ENCODE results near the gene SLAMF6. TPM values are rescaled to one million over a fixed set of nuclear protein-coding genes. Genes with fewer than 3 reads are reported as not detected.

Gene SLAMF6
- total and polyA plus RNA-seq, 2 donors (not counting 1 experiment from before 2014, with no cell fraction given) = not detected

GRCh38 chr1:160438317-160438918 lies 84.6 kb downstream of the SLAMF6 start:
- Histone ChIP-seq H3K9ac (ENCODE audit: insufficient read depth, low read length) (no peak overlapping the region), H2AFZ (ENCODE audit: low read length) (no peak overlapping the region), H3K4me3 (replicated peaks in 1 of 4; ENCODE audit: control extremely low read depth in 1 of 4, insufficient read depth in 1 of 4, low read depth in 3 of 4, low read length in 4 of 4) (no peak overlapping the region), H4K20me1 (ENCODE audit: control insufficient read depth, extremely low read depth, insufficient read depth, low read length) (no peaks in the 10 kb centered on the region), H3K4me1 (ENCODE audit: control insufficient read depth, extremely low read depth, insufficient read depth, low read length) (no peaks in the 10 kb centered on the region), H3K79me2 (ENCODE audit: control insufficient read depth, insufficient read depth, low read length) (no peaks in the 10 kb centered on the region), H3K27me3 (ENCODE audit: control insufficient read depth, insufficient read depth, low read length) (no peaks in the 10 kb centered on the region), H3K4me2 (ENCODE audit: extremely low read depth, insufficient read depth, low read length) (no peak overlapping the region), H3K27ac (ENCODE audit: insufficient read depth, low read length) (no peak overlapping the region), H3K36me3 (ENCODE audit: control insufficient read depth, insufficient read depth, low read length) (no peaks in the 10 kb centered on the region), H3K9me3 (ENCODE audit: control insufficient read depth, insufficient read depth, low read depth, low read length) (no peaks in the 10 kb centered on the region)
- TF ChIP-seq CTCF (conservative IDR thresholded peaks at IDR 0.05 in 1 of 2, IDR thresholded peaks at IDR 0.05 in 1 of 2; ENCODE audit: low read depth in 1 of 2, low read length in 2 of 2) (no peak), EZH2 (IDR thresholded peaks at IDR 0.05; ENCODE audit: low read length, missing control alignments) (no peak)
- no peak for DNase-seq (ENCODE audit: low read depth in 2 of 2)

GRCh38 chr1:160437432-160438316 lies 85.4 kb downstream of the SLAMF6 start:
- no peak overlapping the region for H3K4me2 ChIP-seq (ENCODE audit: extremely low read depth, insufficient read depth, low read length)
- no peaks in the 10 kb centered on the region for H4K20me1 ChIP-seq (ENCODE audit: control insufficient read depth, extremely low read depth, insufficient read depth, low read length)
- no peak for TF ChIP-seq EZH2 (IDR thresholded peaks at IDR 0.05; ENCODE audit: low read length, missing control alignments)
- no peak for TF ChIP-seq CTCF (conservative IDR thresholded peaks at IDR 0.05 in 1 of 2, IDR thresholded peaks at IDR 0.05 in 1 of 2; ENCODE audit: low read depth in 1 of 2, low read length in 2 of 2)
- no peak overlapping the region for H2AFZ ChIP-seq (ENCODE audit: low read length)
- H3K36me3 ChIP-seq (ENCODE audit: control insufficient read depth, insufficient read depth, low read length) = no peaks in the 10 kb centered on the region
- no peaks in the 10 kb centered on the region for H3K27me3 ChIP-seq (ENCODE audit: control insufficient read depth, insufficient read depth, low read length)
- H3K4me1 ChIP-seq (ENCODE audit: control insufficient read depth, extremely low read depth, insufficient read depth, low read length) = no peaks in the 10 kb centered on the region
- no peaks in the 10 kb centered on the region for H3K9me3 ChIP-seq (ENCODE audit: control insufficient read depth, insufficient read depth, low read depth, low read length)
- peak in 1 of 2 donors; percentile 5 for DNase-seq (ENCODE audit: low read depth in 2 of 2)
- H3K79me2 ChIP-seq (ENCODE audit: control insufficient read depth, insufficient read depth, low read length) = no peaks in the 10 kb centered on the region
- H3K4me3 ChIP-seq (replicated peaks in 1 of 4; ENCODE audit: control extremely low read depth in 1 of 4, insufficient read depth in 1 of 4, low read depth in 3 of 4, low read length in 4 of 4) = peak overlapping the region in 1 of 4 experiments; percentile 28
- H3K27ac ChIP-seq (ENCODE audit: insufficient read depth, low read length) = no peak overlapping the region
- no peak overlapping the region for H3K9ac ChIP-seq (ENCODE audit: insufficient read depth, low read length)

GRCh38 chr1:160436966-160437365 lies 86.1 kb downstream of the SLAMF6 start:
- TF ChIP-seq CTCF (conservative IDR thresholded peaks at IDR 0.05 in 1 of 2, IDR thresholded peaks at IDR 0.05 in 1 of 2; ENCODE audit: low read depth in 1 of 2, low read length in 2 of 2) (no peak), EZH2 (IDR thresholded peaks at IDR 0.05; ENCODE audit: low read length, missing control alignments) (no peak)
- H3K9me3 ChIP-seq (ENCODE audit: control insufficient read depth, insufficient read depth, low read depth, low read length) = no peaks in the 10 kb centered on the region
- H3K9ac ChIP-seq (ENCODE audit: insufficient read depth, low read length) = no peak overlapping the region
- H3K27me3 ChIP-seq (ENCODE audit: control insufficient read depth, insufficient read depth, low read length) = no peaks in the 10 kb centered on the region
- no peak overlapping the region for H3K27ac ChIP-seq (ENCODE audit: insufficient read depth, low read length)
- H2AFZ ChIP-seq (ENCODE audit: low read length) = no peak overlapping the region
- no peaks in the 10 kb centered on the region for H3K4me1 ChIP-seq (ENCODE audit: control insufficient read depth, extremely low read depth, insufficient read depth, low read length)
- no peaks in the 10 kb centered on the region for H4K20me1 ChIP-seq (ENCODE audit: control insufficient read depth, extremely low read depth, insufficient read depth, low read length)
- no peak overlapping the region for H3K4me2 ChIP-seq (ENCODE audit: extremely low read depth, insufficient read depth, low read length)
- H3K36me3 ChIP-seq (ENCODE audit: control insufficient read depth, insufficient read depth, low read length) = no peaks in the 10 kb centered on the region
- no peak overlapping the region for H3K4me3 ChIP-seq (replicated peaks in 1 of 4; ENCODE audit: control extremely low read depth in 1 of 4, insufficient read depth in 1 of 4, low read depth in 3 of 4, low read length in 4 of 4)
- no peaks in the 10 kb centered on the region for H3K79me2 ChIP-seq (ENCODE audit: control insufficient read depth, insufficient read depth, low read length)
- DNase-seq (ENCODE audit: low read depth in 2 of 2) = peak in 1 of 2 donors; percentile 12
